ENCODE results near the gene DLGAP1. TPM values are rescaled to one million over a fixed set of nuclear protein-coding genes. Genes with fewer than 3 reads are reported as not detected.

DLGAP1 gene
- total and polyA plus RNA-seq, 2 donors (not counting 1 experiment from before 2014, with no cell fraction given): 0.07 to 0.61 TPM

DNA sequence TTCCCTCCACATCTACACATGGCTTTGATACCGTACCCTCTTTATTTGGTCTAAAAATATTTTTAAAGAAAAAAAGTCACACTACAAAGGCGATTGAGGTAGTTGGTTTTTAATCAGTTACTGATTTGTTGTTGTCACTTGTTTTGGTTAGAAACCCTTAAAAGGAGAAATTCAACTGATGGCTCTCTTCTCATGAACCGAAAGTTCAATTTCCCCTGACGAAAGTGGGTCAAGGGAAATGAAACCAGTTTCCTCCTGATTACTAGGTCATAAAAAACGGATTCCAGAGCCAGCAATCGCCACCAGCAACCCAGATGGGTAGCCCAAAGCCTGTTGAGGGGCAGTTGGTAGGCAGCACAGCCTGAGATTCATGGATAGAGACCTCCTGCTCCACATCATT lies 63.2 kb downstream of the DLGAP1 start:
- no peaks in the 10 kb centered on the region for H3K4me1 Mint-ChIP-seq
- Histone ChIP-seq H4K20me1 (ENCODE audit: control insufficient read depth, insufficient read depth, low read length, poor library complexity, severe bottlenecking) (no peaks in the 10 kb centered on the region), H3K36me3 (replicated peaks in 1 of 2; ENCODE audit: control extremely low read depth in 1 of 2, control insufficient read depth in 1 of 2, extremely low read depth in 1 of 2, insufficient read depth in 2 of 2, low read length in 1 of 2) (no peaks in the 10 kb centered on the region), H3K27me3 (replicated peaks in 1 of 4; ENCODE audit: control extremely low read depth in 1 of 4, control insufficient read depth in 3 of 4, insufficient read depth in 4 of 4, low read length in 3 of 4) (no peaks in the 10 kb centered on the region), H3K4me3 (ENCODE audit: control extremely low read depth in 1 of 5, extremely low read depth in 1 of 5, insufficient read depth in 1 of 5, low read depth in 2 of 5, low read length in 4 of 5) (no peak overlapping the region), H3K4me2 (replicated peaks; ENCODE audit: low read depth, low read length, poor library complexity, severe bottlenecking) (no peak overlapping the region), H3K79me2 (ENCODE audit: control insufficient read depth, insufficient read depth, low read length) (no peaks in the 10 kb centered on the region), H3K27ac (ENCODE audit: low read length in 2 of 2) (no peak overlapping the region), H3K9me3 (ENCODE audit: control extremely low read depth in 1 of 3, control insufficient read depth in 2 of 3, insufficient read depth in 1 of 3, low read length in 2 of 3) (no peaks in the 10 kb centered on the region), H3K9ac (ENCODE audit: low read length) (no peak overlapping the region), H3K4me1 (ENCODE audit: control insufficient read depth in 2 of 2, insufficient read depth in 2 of 2, low read length in 2 of 2) (no peaks in the 10 kb centered on the region), H2AFZ (ENCODE audit: insufficient read depth, low read depth, low read length, poor library complexity, severe bottlenecking) (no peak overlapping the region)
- CTCF ChIA-PET: no interaction called here
- H3K27me3 Mint-ChIP-seq: no peaks in the 10 kb centered on the region
- peaks cover 13% of the 10 kb centered on the region for H3K9me3 Mint-ChIP-seq (ENCODE audit: insufficient read depth)
- no peak for TF ChIP-seq EZH2 (IDR thresholded peaks at IDR 0.05; ENCODE audit: borderline replicate concordance, insufficient read depth, low read depth, low read length, poor library complexity, severe bottlenecking)
- TF ChIP-seq, protein P1, sequence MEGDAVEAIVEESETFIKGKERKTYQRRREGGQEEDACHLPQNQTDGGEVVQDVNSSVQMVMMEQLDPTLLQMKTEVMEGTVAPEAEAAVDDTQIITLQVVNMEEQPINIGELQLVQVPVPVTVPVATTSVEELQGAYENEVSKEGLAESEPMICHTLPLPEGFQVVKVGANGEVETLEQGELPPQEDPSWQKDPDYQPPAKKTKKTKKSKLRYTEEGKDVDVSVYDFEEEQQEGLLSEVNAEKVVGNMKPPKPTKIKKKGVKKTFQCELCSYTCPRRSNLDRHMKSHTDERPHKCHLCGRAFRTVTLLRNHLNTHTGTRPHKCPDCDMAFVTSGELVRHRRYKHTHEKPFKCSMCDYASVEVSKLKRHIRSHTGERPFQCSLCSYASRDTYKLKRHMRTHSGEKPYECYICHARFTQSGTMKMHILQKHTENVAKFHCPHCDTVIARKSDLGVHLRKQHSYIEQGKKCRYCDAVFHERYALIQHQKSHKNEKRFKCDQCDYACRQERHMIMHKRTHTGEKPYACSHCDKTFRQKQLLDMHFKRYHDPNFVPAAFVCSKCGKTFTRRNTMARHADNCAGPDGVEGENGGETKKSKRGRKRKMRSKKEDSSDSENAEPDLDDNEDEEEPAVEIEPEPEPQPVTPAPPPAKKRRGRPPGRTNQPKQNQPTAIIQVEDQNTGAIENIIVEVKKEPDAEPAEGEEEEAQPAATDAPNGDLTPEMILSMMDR (IDR thresholded peaks at IDR 0.05): no peak
- no peak for DNase-seq
- no peak overlapping the region for H3K27ac Mint-ChIP-seq
- ATAC-seq (ENCODE audit: low read depth): no peak
- POLR2A ChIA-PET: no interaction called here
- 86% methylated on average over 2 of the region's 6 CpGs for WGBS (ENCODE audit: insufficient coverage)
- H3K4me3 Mint-ChIP-seq: no peak overlapping the region
- intact Hi-C loops (cut with micrococcal nuclease): no loop called here

DNA sequence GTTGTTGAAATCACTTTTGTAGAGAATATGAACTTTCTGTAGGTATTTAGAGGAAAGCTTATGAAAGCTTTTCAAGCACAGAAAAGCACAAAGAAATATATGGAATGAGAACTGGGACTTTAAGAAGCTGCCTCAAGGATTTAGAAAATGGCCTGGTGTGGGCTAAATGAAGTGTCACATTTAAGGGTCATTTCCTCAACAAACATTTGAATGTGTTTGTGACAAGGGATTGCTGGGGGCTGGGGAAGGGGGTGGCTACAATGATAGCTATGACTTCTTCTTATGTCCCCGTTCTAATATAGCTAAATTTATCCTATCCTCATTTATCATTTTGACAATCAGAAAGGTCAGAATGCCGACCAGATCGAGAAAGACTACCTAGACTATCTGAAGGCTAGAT lies 69.2 kb downstream of the DLGAP1 start:
- H3K36me3 ChIP-seq (replicated peaks in 1 of 2; ENCODE audit: control extremely low read depth in 1 of 2, control insufficient read depth in 1 of 2, extremely low read depth in 1 of 2, insufficient read depth in 2 of 2, low read length in 1 of 2): no peaks in the 10 kb centered on the region
- ChIA-PET POLR2A (no interaction called here), CTCF (no interaction called here)
- TF ChIP-seq EZH2 (IDR thresholded peaks at IDR 0.05; ENCODE audit: borderline replicate concordance, insufficient read depth, low read depth, low read length, poor library complexity, severe bottlenecking): no peak
- TF ChIP-seq, protein P1 (IDR thresholded peaks at IDR 0.05): no peak
- H3K4me2 ChIP-seq (replicated peaks; ENCODE audit: low read depth, low read length, poor library complexity, severe bottlenecking): no peak overlapping the region
- no peak overlapping the region for H3K9ac ChIP-seq (ENCODE audit: low read length)
- Mint-ChIP-seq H3K4me1 (no peaks in the 10 kb centered on the region), H3K9me3 (ENCODE audit: insufficient read depth) (peaks cover 6% of the 10 kb centered on the region), H3K27ac (no peak overlapping the region), H3K4me3 (no peak overlapping the region), H3K27me3 (no peaks in the 10 kb centered on the region)
- no peaks in the 10 kb centered on the region for H3K79me2 ChIP-seq (ENCODE audit: control insufficient read depth, insufficient read depth, low read length)
- H3K27ac ChIP-seq (ENCODE audit: low read length in 2 of 2): no peak overlapping the region
- no CpG with 5 or more reads among the region's 3 CpGs for WGBS (ENCODE audit: insufficient coverage)
- no peaks in the 10 kb centered on the region for H3K9me3 ChIP-seq (ENCODE audit: control extremely low read depth in 1 of 3, control insufficient read depth in 2 of 3, insufficient read depth in 1 of 3, low read length in 2 of 3)
- no peaks in the 10 kb centered on the region for H3K4me1 ChIP-seq (ENCODE audit: control insufficient read depth in 2 of 2, insufficient read depth in 2 of 2, low read length in 2 of 2)
- H3K27me3 ChIP-seq (replicated peaks in 1 of 4; ENCODE audit: control extremely low read depth in 1 of 4, control insufficient read depth in 3 of 4, insufficient read depth in 4 of 4, low read length in 3 of 4): no peaks in the 10 kb centered on the region
- ATAC-seq (ENCODE audit: low read depth): no peak
- H4K20me1 ChIP-seq (ENCODE audit: control insufficient read depth, insufficient read depth, low read length, poor library complexity, severe bottlenecking): no peaks in the 10 kb centered on the region
- DNase-seq: no peak
- intact Hi-C loops (cut with micrococcal nuclease): no loop called here
- H3K4me3 ChIP-seq (ENCODE audit: control extremely low read depth in 1 of 5, extremely low read depth in 1 of 5, insufficient read depth in 1 of 5, low read depth in 2 of 5, low read length in 4 of 5): no peak overlapping the region
- no peak overlapping the region for H2AFZ ChIP-seq (ENCODE audit: insufficient read depth, low read depth, low read length, poor library complexity, severe bottlenecking)
